Bronchial epithelial cell (primary cell): ENCODE results near the gene INSRR. TPM values are rescaled to one million over a fixed set of nuclear protein-coding genes. Genes with fewer than 3 reads are reported as not detected.

Source experiments
- DNase-seq: peaks from one replicate; pipeline ENCODE4 v3.0.0-alpha.2; 2010; ENCODE audit warnings: low read depth
- FAIRE-seq: peaks from 2 replicates; lab custom pipeline; 2011; peaks lifted over from hg19 to GRCh38; lab: Jason Lieb, UNC
- H3K27me3 ChIP-seq: 2 replicates; pipeline ENCODE4 v1.5.1; 2011; ENCODE audit warnings: low read length; ENCODE audit not compliant: control insufficient read depth, insufficient read depth
- H3K36me3 ChIP-seq: 2 replicates; pipeline ENCODE4 v1.5.1; 2011; ENCODE audit warnings: low read length; ENCODE audit not compliant: control insufficient read depth, insufficient read depth
- H3K4me3 ChIP-seq: 2 replicates; pipeline ENCODE4 v1.5.1; 2011; ENCODE audit warnings: mild to moderate bottlenecking, low read depth, low read length, control low read depth
- CTCF ChIP-seq: IDR thresholded peaks from 2 replicates; pipeline ENCODE4 v1.5.1; 2011; ENCODE audit warnings: mild to moderate bottlenecking, moderate library complexity, low read length, control low read depth, inconsistent platforms; ENCODE audit not compliant: insufficient read depth, severe bottlenecking
- total RNA-seq: library from RNA; depleted of rRNA; stranded (reverse); fragments of >200 nt; gene quantifications from 2 replicates; pipeline ENCODE4 v1.2.1, GENCODE V29; 2014

INSRR gene
- total RNA-seq, 1 donor from 2014 or later, result not detected

- FAIRE-seq, result no peak
- no peak for DNase-seq
- Histone ChIP-seq H3K4me3 (no peak overlapping the region), H3K36me3 (no peaks in the 10 kb centered on the region), H3K27me3 (peaks cover 30% of the 10 kb centered on the region)
- no peak for TF ChIP-seq CTCF
Observed at GRCh38 chr1:156874572-156875340, 15.8 kb upstream of the INSRR start.

GRCh38 chr1:156874142-156874541 lies 15.2 kb upstream of the INSRR start:
- DNase-seq (no peak), FAIRE-seq (no peak)
- no peaks in the 10 kb centered on the region for H3K36me3 ChIP-seq
- TF ChIP-seq CTCF, result no peak
- H3K4me3 ChIP-seq, result no peak overlapping the region
- peaks cover 28% of the 10 kb centered on the region for H3K27me3 ChIP-seq

GRCh38 chr1:156873659-156874058 lies 14.7 kb upstream of the INSRR start:
- no peak for DNase-seq
- no peak for TF ChIP-seq CTCF
- FAIRE-seq, result no peak
- Histone ChIP-seq H3K27me3 (peaks cover 26% of the 10 kb centered on the region), H3K4me3 (no peak overlapping the region), H3K36me3 (no peaks in the 10 kb centered on the region)

- FAIRE-seq (no peak), DNase-seq (no peak)
- no peak overlapping the region for H3K4me3 ChIP-seq
- peaks cover 3% of the 10 kb centered on the region for H3K27me3 ChIP-seq
- TF ChIP-seq CTCF, result no peak
- H3K36me3 ChIP-seq, result no peaks in the 10 kb centered on the region
Observed at GRCh38 chr1:156869455-156869854, 10.5 kb upstream of the INSRR start.

GRCh38 chr1:156868341-156868740 lies 9.4 kb upstream of the INSRR start:
- FAIRE-seq (no peak), DNase-seq (no peak)
- no peak overlapping the region for H3K4me3 ChIP-seq
- peaks cover 2% of the 10 kb centered on the region for H3K27me3 ChIP-seq
- H3K36me3 ChIP-seq, result no peaks in the 10 kb centered on the region
- TF ChIP-seq CTCF, result no peak
